DMS79 treated with DMSO at 0.1 percent for 48 hours (cell line): ENCODE measurements around the gene TNS4.

ENCODE experiments used
- DNase-seq: peaks from one replicate; lab custom pipeline; 2025; lab: John Stamatoyannopoulos, UW

The TNS4 gene

GRCh38 chr17:40516581-40517285, 15.3 kb upstream of the TNS4 start:
- DNase-seq = no peak

GRCh38 chr17:40515491-40516041, 14.1 kb upstream of the TNS4 start:
- no peak for DNase-seq

DNA sequence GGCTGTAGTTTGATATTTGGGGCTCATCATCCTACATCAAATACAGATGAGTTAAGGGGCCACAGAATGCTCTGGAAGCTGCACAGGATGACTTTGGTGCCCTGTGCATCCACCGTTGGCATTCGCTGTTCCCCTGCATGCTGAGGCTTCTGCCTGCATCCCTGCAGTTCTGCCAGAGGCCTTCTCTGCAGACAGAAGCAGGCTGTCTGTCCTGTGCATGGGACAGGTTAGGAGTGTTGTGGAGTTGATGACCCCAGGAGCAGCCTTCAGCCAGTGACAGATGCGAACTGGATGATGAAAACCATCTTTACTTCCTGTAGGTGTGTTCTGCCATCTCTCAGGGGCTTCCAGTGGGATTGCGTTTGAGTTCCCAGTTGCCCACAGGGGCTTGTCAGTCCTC, 13.6 kb upstream of the TNS4 start:
- DNase-seq = no peak

GRCh38 chr17:40514013-40514875, 12.8 kb upstream of the TNS4 start:
- DNase-seq = no peak

- no peak for DNase-seq
Observed at GRCh38 chr17:40511667-40512220, 10.3 kb upstream of the TNS4 start.

DNA sequence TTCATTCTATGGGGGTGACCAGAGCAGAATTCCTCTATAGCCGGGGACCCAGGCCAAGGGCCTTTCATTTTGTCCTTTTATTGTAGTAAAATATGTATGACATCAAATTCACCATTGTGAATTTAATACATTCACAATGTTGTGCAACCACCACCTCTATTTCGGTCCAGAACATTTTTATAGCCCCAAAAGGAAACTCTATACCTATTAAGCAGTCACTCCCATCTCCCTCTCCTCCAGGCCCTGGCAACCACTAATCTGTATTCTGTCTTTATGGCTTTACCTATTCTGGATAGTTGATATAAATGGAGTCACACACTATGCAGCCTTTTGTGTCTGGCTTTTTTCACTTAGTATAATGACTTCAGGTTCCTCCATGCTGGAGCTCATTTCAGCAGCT, 9.7 kb upstream of the TNS4 start:
- DNase-seq = no peak

- DNase-seq = no peak
Observed at GRCh38 chr17:40510328-40510648, 8.9 kb upstream of the TNS4 start.

GRCh38 chr17:40509626-40510327, 8.4 kb upstream of the TNS4 start:
- no peak for DNase-seq

GRCh38 chr17:40506786-40507185, 5.4 kb upstream of the TNS4 start:
- DNase-seq = no peak

- no peak for DNase-seq
Observed at GRCh38 chr17:40503154-40503553, 1.7 kb upstream of the TNS4 start.

GRCh38 chr17:40502716-40503115, 1.3 kb upstream of the TNS4 start:
- DNase-seq = no peak

DNA sequence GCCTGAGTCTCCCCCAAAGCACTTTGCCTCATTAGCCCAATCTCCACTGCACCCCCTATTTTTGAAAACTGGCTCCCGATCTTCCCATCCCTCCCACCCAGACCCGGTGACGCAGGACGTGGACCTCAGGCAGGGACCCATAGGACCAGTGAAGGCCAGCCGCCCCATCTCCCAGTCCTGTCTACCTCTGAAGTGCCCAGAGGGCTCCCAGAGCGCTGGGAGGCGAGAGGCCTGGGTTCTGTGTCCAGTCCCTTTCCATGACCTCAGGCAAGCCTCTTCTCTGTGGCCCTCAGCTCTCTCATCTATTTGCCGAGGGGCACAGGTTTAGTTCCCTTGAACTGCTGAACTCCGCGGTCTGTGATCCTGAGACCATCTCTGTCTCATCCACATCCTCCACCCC, 714 bp downstream of the TNS4 start:
- no peak for DNase-seq

- no peak for DNase-seq
Observed at GRCh38 chr17:40500190-40500589, 1.2 kb downstream of the TNS4 start.

DNA sequence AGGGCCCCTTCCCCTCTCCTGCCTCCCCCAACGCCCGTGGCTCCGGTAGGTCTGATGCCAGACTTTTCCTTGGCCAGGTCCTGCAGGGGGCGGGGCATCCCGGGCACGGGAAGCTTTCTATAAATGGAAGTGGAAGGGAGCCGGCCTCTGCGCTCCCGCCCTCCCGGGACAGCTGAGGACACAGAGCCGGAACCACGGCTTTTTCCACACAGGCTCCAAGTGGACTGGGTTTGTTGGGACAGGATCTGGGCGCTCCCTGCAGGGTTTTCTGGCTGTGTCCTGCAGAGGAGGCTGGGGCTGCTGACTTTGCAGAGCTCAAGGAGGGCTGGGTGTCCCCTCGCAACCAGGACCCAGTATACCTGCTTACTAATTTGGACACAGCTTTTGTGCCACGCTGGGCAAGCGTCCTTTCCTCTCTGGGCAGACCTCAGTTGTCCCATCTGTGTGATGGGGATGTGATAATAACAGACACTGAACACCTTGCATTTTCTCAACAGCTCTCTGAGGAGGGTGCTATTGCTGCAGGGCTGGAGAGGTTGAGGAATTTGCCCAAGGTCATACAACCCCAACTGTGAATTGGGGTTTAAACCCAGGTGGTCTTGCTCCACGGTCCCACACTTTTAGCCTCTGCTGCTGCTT, 1.8 kb downstream of the TNS4 start:
- DNase-seq = peak; percentile 80

GRCh38 chr17:40498281-40499084, 2.9 kb downstream of the TNS4 start:
- DNase-seq = peak; percentile 58

DNA sequence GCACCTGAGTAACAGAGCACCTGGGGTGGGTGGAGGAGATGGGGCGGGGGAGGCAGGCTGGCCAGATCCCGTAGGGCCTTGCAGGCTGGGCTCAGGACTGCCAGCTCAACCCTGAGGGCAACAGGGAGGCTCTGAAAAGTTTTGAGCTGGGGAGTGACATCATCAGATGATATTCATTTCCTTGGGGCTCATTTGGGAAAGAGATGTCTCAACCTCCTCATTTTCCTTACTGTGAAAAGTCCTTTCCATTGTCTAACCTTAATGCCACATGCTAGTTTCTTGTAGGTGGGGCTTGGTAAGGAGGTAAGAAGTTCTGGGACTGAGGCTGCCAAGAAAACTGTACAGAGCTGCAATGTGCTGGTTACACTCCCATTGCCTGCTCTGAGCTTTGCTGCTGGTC, 3.7 kb downstream of the TNS4 start:
- no peak for DNase-seq

DNA sequence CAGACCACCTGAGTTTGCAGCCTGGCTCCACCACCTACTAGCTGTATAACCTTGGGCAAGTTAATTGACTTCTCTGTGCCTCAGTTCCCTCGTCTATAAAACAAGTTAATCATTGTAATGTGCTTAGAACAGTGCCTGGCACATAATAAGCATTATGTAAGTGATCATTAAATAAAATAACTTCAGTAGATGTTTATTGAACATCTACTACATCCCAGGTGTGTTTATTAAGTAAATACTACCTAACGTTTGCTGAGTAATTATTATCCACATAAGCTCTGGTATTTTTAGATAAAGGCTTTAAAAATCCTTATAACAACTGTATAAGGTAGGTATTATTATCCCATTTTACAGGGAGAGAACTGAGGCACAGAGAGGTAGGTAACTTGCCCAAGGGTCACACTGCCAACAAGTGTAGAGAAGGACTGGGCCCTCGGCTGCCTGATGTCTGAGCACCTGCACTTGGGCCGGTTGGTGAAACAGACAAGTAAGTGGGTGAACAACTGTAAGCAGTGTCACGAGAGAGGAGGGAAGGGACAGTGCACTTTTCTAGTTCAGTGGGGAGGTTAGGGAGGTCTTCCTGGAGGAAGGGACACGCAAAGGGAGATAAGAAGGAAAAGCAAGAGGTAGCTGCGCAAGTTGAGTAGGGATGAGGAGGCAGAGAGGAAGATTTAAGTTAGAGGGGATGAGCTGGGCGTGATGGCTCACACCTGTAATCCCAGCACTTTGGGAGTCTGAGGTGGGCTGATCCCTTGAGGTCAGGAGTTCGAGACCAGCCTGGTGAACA, 4.6 kb downstream of the TNS4 start:
- no peak for DNase-seq

DNA sequence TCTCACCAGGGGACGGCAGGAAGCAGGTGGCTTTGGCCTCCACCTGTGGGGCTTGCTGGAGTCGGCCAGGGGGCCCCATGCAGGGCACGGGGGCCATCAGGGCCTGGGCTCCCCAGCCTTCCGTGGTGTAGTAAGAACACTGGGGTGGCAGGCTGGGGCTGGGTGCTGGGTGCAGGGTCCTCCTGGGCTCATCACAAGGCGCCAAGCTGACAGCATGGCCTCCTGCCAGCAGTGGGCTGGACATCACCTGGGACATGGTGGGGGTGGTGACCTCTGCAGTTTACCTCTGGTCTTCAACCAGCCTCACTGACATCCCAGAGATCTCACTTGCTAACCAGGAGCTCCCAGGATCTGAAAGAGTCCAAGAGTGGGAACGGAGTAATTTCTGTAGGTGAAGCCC, 5.3 kb downstream of the TNS4 start:
- no peak for DNase-seq

GRCh38 chr17:40495140-40495539, 6.3 kb downstream of the TNS4 start:
- no peak for DNase-seq

DNA sequence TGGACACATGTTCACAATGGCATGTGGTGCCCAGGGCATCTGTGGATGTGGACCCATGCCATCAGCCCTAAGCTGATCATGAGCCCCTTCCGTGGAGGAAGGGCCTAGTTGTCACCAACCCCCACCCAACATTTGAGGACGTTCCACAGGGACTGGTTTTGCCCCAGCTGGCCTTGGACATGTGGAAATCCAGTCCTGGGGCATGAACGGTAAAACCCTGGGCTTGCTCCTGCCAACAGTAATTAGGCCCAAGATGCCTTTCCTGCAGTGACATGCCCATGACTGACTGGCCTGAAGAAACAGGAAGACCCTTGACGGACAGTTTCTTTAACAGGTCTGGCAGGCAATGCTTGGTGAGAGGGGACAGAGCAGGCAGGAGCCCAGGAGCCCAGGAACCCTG, 7.7 kb downstream of the TNS4 start:
- DNase-seq = no peak
